ENCODE measurements around the gene MYRIP.

DNA sequence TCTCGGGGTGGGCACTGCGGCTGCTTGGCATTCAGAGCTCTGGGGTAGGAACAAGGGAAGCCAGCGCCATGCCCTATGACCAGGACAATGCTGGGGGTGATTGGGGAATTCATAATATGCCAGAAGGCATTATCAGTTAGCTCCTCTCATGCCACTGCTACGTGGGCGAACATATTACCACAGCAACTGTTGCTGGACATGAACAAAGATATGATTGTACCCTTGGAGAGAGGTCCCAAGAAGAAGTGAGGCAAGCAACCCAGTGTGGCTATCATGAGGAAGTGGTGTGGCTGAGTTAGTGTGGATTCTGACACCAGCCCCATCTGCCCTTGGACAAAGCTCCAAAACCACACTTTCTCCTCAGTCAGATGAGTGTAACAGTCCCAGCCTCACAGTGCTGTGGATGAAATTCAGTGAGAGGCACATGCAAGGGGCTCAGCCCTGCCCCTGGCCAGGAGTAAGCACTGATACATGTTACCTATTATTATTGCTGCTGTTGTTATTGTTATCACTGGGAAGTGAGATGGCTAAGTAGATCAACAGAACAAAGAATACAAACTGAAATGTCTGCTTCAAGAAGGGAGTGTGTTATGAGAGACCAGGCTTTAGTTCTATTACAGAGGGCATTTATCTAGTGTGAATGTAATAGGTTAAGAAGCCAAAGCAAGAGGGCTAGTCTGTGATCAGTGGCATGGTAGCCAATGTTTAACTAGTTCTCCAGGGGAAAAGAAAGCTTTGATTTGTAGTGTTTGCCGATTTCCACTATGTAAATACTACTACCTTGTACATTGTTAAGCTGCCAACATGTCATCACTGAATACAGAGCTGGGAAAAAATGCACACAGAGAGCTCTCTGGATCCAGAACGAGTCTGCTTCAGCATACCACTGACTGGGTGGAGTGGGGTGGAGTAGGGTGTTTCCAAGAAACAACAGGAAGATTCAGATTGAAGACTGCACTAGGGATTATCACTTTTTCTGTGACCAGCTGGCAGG is 277.8 kb downstream of the MYRIP start:
- TF ChIP-seq, protein P1, sequence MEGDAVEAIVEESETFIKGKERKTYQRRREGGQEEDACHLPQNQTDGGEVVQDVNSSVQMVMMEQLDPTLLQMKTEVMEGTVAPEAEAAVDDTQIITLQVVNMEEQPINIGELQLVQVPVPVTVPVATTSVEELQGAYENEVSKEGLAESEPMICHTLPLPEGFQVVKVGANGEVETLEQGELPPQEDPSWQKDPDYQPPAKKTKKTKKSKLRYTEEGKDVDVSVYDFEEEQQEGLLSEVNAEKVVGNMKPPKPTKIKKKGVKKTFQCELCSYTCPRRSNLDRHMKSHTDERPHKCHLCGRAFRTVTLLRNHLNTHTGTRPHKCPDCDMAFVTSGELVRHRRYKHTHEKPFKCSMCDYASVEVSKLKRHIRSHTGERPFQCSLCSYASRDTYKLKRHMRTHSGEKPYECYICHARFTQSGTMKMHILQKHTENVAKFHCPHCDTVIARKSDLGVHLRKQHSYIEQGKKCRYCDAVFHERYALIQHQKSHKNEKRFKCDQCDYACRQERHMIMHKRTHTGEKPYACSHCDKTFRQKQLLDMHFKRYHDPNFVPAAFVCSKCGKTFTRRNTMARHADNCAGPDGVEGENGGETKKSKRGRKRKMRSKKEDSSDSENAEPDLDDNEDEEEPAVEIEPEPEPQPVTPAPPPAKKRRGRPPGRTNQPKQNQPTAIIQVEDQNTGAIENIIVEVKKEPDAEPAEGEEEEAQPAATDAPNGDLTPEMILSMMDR (IDR thresholded peaks at IDR 0.05), result no peak
- no peak for TF ChIP-seq POLR2A (IDR thresholded peaks at IDR 0.05)

Measured in uterus (tissue), 2 donors.